ENCODE data around the gene FBXW8.

DNA sequence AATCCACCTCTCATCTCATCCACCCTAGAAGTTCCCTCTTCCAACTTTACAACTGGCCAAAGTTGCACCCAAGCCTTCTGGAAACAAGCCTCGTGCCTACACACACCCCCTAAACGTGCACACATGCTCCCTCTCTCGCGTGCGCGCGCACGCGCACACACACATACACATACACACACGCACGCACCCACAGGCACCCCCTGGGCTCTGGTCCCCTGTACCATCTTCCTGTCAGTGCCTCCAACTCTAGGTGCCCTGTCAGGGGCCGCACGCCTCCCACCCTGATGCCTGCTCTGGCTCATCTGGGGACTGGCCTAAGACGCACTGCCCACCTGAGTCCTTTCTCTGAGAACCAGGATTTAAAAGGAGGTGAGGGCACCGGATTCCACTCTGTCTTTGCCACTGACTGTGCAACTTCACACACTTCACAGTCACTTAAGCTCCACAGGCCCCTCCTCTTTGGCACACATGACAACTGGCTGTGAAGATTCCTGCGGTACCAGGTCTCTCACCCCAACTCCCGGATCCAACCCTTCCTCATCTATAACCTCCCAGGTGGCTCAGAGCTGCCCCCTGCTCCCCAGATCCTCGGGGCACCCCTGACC, 142.9 kb downstream of the FBXW8 start:
- no peak for TF ChIP-seq POLR2A (IDR thresholded peaks at IDR 0.05; ENCODE audit: low read length)
- TF ChIP-seq GATA1 (IDR thresholded peaks at IDR 0.05; ENCODE audit: low read depth, low read length), result no peak
